ENCODE measurements around the gene RFNG. TPM values are rescaled to one million over a fixed set of nuclear protein-coding genes. Genes with fewer than 3 reads are reported as not detected.
A peak's percentile ranks its signal among the peaks of the same experiment; 100 is the strongest.

Gene RFNG
- total and polyA plus RNA-seq, 10 of the 15 experiments (the other 5 are each of a cell fraction or from before 2014, with no cell fraction given) = 0.10 to 19.6 (median 6.2) TPM

GRCh38 chr17:82030470-82031302, 20.9 kb downstream of the RFNG start (continued):
- TF ChIP-seq STAT1 (conservative IDR thresholded peaks at IDR 0.05) = no peak
- 0 out of 2 replicates have a peak, but pooled peaks have one; percentile 76 for TF ChIP-seq HDAC2 (IDR thresholded peaks at IDR 0.05)
- no peak for TF ChIP-seq BMI1 (IDR thresholded peaks at IDR 0.05; ENCODE audit: borderline replicate concordance)
- no peak for TF ChIP-seq ZNF622 (IDR thresholded peaks at IDR 0.05)
- TF ChIP-seq CBX3 (IDR thresholded peaks at IDR 0.05; ENCODE audit: borderline replicate concordance, low read depth) = no peak
- TF ChIP-seq, protein P1, sequence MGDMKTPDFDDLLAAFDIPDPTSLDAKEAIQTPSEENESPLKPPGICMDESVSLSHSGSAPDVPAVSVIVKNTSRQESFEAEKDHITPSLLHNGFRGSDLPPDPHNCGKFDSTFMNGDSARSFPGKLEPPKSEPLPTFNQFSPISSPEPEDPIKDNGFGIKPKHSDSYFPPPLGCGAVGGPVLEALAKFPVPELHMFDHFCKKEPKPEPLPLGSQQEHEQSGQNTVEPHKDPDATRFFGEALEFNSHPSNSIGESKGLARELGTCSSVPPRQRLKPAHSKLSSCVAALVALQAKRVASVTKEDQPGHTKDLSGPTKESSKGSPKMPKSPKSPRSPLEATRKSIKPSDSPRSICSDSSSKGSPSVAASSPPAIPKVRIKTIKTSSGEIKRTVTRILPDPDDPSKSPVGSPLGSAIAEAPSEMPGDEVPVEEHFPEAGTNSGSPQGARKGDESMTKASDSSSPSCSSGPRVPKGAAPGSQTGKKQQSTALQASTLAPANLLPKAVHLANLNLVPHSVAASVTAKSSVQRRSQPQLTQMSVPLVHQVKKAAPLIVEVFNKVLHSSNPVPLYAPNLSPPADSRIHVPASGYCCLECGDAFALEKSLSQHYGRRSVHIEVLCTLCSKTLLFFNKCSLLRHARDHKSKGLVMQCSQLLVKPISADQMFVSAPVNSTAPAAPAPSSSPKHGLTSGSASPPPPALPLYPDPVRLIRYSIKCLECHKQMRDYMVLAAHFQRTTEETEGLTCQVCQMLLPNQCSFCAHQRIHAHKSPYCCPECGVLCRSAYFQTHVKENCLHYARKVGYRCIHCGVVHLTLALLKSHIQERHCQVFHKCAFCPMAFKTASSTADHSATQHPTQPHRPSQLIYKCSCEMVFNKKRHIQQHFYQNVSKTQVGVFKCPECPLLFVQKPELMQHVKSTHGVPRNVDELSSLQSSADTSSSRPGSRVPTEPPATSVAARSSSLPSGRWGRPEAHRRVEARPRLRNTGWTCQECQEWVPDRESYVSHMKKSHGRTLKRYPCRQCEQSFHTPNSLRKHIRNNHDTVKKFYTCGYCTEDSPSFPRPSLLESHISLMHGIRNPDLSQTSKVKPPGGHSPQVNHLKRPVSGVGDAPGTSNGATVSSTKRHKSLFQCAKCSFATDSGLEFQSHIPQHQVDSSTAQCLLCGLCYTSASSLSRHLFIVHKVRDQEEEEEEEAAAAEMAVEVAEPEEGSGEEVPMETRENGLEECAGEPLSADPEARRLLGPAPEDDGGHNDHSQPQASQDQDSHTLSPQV (IDR thresholded peaks at IDR 0.05) = no peak
- TF ChIP-seq SUPT20H (IDR thresholded peaks at IDR 0.05; ENCODE audit: borderline replicate concordance, control insufficient read depth, low read depth, low read length) = no peak
- no peak for TF ChIP-seq IRF5 (IDR thresholded peaks at IDR 0.05; ENCODE audit: borderline replicate concordance)
- no peak for TF ChIP-seq RB1 (IDR thresholded peaks at IDR 0.05; ENCODE audit: borderline replicate concordance)
- 0 out of 2 replicates have a peak, but pooled peaks have one; percentile 24 for TF ChIP-seq CBFB (IDR thresholded peaks at IDR 0.05; ENCODE audit: low read depth)
- TF ChIP-seq KLF5 (IDR thresholded peaks at IDR 0.05; ENCODE audit: partially characterized antibody) = no peak
- TF ChIP-seq YBX1 (IDR thresholded peaks at IDR 0.05) = no peak
- TF ChIP-seq ZNF217 (IDR thresholded peaks at IDR 0.05) = no peak
- no peak for TF ChIP-seq SIX5 (IDR thresholded peaks at IDR 0.05; ENCODE audit: low read depth, low read length, severe bottlenecking)
- peak; percentile 29 for TF ChIP-seq HDAC6 (IDR thresholded peaks at IDR 0.05; ENCODE audit: unreplicated experiment)
- TF ChIP-seq SRF (IDR thresholded peaks at IDR 0.05; ENCODE audit: low read depth in 2 of 2, low read length in 2 of 2) = no peak
- no peak for TF ChIP-seq NBN (IDR thresholded peaks at IDR 0.05)
- no peak for TF ChIP-seq BRCA1 (IDR thresholded peaks at IDR 0.05; ENCODE audit: low read depth, low read length)
- TF ChIP-seq MYC (IDR thresholded peaks at IDR 0.05; ENCODE audit: insufficient read depth, insufficient read length, insufficient replicate concordance, low read length, severe bottlenecking) = no peak
- TF ChIP-seq, protein P2, sequence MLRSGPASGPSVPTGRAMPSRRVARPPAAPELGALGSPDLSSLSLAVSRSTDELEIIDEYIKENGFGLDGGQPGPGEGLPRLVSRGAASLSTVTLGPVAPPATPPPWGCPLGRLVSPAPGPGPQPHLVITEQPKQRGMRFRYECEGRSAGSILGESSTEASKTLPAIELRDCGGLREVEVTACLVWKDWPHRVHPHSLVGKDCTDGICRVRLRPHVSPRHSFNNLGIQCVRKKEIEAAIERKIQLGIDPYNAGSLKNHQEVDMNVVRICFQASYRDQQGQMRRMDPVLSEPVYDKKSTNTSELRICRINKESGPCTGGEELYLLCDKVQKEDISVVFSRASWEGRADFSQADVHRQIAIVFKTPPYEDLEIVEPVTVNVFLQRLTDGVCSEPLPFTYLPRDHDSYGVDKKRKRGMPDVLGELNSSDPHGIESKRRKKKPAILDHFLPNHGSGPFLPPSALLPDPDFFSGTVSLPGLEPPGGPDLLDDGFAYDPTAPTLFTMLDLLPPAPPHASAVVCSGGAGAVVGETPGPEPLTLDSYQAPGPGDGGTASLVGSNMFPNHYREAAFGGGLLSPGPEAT (IDR thresholded peaks at IDR 0.05; ENCODE audit: low read depth) = no peak
- TF ChIP-seq, protein P3, sequence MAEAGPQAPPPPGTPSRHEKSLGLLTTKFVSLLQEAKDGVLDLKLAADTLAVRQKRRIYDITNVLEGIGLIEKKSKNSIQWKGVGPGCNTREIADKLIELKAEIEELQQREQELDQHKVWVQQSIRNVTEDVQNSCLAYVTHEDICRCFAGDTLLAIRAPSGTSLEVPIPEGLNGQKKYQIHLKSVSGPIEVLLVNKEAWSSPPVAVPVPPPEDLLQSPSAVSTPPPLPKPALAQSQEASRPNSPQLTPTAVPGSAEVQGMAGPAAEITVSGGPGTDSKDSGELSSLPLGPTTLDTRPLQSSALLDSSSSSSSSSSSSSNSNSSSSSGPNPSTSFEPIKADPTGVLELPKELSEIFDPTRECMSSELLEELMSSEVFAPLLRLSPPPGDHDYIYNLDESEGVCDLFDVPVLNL (IDR thresholded peaks at IDR 0.05; ENCODE audit: low read depth, low read length) = no peak
- no peak for TF ChIP-seq ZBED1 (IDR thresholded peaks at IDR 0.05; ENCODE audit: borderline replicate concordance)
